HL-60/S4 treated with phorbol 12-myristate 13-acetate at 8.2 ng/mL for 4 days and 3 days (cell line): ENCODE results near the gene SLC35C1.
"Not testable (repeated sequence)": the region's sequence is repeated elsewhere in the genome, so short reads cannot be mapped to it uniquely, and the experiment has no call there.

Experiments
- in situ Hi-C: fragments of 300-500 bp; cut with MboI; formaldehyde crosslinking; loops from 2 replicates; pipeline ENCODE4 v1.15.0; 2022; ENCODE audit warnings: low sequenced_read_pairs

Gene SLC35C1

DNA sequence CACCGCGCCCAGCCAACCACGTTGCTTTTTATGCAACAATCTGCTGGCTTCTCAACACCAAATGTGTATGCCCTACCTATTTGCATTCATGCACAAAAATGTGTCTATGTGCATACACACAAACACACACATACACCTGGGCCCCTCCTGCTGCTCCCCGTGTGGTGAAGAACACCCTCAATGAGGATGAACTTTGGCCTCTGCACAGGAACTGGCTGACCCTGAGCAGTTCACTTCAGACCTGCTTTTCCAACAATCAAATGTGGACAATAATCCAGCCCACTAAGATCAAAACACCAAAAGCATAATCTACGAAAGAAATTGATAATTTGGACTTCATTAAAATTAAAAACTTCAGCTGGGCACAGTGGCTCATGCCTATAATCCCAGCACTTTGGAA is 25.3 kb upstream of the SLC35C1 start:
- in situ Hi-C loops = loop anchor here (10.0 kb wide), 1 partner anchor 405 kb away; no protein-coding TSS in a partner anchor

DNA sequence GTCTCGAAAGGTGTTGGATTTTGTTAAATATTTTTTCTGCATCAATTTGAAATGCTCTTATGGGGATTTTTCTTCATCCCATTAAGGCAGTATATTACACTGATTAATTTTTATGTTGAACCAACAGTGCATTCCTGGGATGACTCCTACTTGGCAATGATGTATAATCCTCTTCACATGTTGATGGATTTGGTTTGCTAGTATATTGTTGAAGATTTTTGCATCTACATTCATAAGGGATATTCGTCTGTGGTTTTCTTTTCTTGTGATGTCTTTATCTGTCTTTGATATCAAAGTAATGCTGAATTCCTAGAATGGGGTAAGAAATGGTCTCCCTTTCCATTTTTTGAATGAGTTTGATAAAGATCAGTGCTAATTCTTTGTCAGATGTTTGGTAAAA is 18.7 kb upstream of the SLC35C1 start:
- in situ Hi-C loops = no loop called here

DNA sequence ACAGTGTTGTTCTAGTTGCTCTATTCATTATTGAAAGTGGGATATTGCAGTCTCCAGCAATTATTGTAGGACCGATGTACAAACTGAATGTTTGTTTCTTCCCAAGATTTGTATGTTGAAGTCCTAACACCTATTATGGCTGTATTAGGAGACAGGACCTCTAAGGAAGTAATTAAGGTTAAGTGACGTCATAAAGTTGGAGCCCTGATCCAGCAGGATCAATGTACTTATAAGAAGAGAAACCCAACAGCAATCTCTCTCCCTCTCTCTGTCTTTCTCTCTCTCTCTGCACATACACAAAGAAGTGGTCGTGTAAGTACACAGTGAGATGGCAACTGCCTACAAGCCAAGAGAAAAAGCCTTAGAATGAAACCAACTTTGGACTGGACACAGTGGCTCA is 16.1 kb upstream of the SLC35C1 start:
- in situ Hi-C loops = no loop called here

GRCh38 chr11:45791524-45791923 is 13.4 kb upstream of the SLC35C1 start:
- in situ Hi-C loops = no loop called here

- in situ Hi-C loops = no loop called here
These were observed 10.8 kb upstream of the SLC35C1 start for GRCh38 chr11:45794169-45794568.

DNA sequence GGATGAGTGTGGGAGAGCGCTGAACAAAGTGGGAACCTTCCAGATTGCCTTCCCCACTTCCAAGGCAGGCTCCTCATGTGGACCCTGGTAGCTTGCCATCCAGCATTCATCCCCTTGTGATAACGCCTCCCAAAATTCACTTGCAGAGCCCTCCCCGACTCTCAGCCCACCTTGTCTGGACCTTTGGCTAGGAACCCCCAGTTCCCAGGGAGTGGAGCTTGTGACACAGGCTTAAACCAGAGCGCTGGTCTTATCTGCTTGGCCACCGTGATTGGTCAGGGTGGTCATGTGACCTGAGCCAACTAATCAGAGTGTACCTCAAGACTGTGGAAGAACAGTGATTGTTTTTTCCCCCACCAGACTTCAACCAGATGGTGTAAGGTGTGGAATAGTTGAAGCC is 9.6 kb upstream of the SLC35C1 start:
- in situ Hi-C loops = no loop called here

GRCh38 chr11:45796461-45796861 is 8.5 kb upstream of the SLC35C1 start:
- in situ Hi-C loops = no loop called here

DNA sequence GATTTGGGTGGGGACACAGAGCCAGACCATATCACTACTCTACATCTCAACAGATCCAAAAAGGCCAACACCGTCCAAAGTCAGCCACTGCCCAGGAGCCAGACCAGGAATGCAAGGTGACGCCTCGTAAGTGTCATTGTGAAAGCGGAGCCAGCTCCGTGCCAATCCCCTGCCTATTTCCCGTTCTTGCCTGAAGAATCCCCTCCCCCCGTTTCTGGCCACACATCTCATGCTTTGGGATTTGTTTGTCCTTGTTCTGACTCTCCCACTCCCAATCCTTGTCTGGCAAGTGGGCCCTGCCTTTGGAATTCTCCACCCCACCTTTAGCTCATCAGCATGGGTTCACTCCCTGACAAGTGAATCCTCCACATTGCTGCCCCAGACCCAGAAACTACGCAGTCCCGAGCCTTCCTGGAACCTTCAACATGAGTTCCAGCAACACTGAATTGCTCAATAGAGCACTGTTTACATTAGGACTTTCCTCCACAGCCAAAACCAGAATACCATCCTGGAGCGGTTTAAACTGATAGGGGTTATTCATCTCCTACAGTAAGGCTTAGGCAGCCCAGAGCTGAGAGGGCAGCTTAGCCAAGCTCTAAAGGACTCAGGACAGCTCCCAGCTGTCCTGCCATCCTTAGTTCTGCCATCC is 6.0 kb upstream of the SLC35C1 start:
- in situ Hi-C loops = no loop called here

DNA sequence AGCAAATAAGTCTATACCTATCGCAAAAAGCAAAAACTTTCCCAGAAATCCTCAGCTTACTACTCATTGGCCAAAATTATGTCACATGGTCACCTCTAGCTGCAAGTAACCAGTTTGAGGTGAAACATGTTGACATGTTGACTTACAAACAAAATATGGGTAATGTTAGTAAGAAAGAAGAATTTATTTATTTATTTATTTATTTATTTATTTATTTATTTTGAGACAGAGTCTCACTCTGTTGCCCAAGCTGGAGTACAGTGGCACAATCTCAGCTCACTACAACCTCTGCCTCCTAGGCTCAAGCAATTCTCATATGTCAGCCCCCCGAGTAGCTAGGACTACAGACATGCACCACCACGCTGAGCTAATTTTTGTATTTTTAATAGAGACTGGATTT is 5.4 kb upstream of the SLC35C1 start:
- in situ Hi-C loops = no loop called here

DNA sequence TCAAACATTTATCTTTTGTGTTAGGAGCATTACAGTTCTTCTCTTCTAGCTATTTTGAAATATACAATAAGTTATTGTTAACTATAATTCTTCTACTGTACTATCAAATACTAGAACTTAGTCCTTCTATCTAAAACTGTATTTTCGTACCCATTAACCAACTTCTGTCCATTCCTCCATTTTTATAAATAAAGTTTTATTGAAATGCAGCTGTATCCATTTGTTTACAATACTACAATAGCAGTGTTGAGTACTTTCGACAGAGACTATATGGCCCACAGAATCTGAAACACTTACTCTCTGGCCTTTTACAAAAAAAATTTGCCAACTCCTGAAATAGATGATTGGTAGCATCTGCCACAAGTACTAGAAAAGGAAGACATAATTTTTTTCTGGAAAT is 4.7 kb upstream of the SLC35C1 start:
- in situ Hi-C loops = no loop called here

DNA sequence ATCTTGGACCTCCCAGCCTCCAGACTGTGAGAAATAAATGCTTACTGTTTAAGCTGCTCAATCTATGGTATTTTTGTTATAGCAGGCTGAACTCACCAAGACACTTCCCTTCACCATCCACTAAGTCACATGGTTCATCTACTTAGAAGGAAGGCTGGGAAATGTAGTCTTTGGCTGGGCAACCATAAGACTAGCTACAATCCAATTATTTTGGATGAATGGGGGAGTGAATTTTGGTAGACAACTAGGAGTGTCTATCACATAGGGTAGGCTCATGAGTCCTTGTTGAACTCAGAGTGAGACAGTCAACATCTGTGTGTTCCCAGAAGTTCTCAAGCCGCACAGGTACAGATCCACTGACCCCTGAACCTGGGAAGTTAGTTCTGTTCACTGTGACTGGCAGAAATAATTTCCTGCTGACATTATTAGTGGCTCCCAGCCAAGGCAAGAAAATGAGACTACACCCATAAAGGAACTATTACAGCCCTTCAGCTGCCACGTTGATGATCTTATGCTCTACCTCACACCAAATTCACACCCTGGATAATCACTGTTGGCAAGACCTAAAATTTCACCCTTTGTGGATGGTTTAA is 3.1 kb upstream of the SLC35C1 start:
- in situ Hi-C loops = no loop called here

GRCh38 chr11:45802531-45803317 is 2.2 kb upstream of the SLC35C1 start:
- in situ Hi-C loops = no loop called here

- in situ Hi-C loops = no loop called here
These were observed 783 bp upstream of the SLC35C1 start for GRCh38 chr11:45803971-45804760.

GRCh38 chr11:45805305-45806071 is 539 bp downstream of the SLC35C1 start:
- in situ Hi-C loops = no loop called here

DNA sequence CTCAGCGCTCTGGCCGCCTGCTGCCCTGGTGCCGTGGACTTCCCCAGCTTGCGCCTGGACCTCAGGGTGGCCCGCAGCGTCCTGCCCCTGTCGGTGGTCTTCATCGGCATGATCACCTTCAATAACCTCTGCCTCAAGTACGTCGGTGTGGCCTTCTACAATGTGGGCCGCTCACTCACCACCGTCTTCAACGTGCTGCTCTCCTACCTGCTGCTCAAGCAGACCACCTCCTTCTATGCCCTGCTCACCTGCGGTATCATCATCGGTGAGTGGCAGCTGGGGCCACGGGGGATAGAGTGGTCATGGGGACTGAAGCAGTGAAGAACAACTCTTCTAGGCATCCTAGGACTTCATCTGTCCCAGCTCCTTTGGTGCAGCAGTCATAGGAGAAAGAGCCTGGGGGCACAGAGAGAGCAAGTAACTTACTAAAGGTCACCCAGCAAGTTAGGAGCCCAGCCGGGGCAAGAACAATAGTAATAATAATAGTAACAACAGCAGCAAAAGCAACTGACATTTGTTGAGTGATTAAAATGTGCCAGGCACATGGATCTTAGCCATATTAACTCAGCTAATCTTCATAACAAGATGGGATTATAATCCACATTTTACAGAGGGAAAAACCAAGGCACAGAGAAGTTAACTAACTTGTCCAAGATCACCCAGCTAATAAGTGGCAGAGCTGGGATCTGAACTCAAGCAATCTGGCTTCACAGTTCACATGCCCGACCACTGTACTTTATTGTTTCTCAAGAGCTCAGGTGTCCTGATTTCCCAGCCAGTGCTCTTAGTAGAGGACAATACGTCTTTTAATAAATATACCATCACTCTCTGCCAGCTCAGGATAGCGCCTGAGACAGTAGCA is 1.4 kb downstream of the SLC35C1 start:
- in situ Hi-C loops = no loop called here

GRCh38 chr11:45806937-45807791 is 2.2 kb downstream of the SLC35C1 start:
- in situ Hi-C loops = no loop called here

DNA sequence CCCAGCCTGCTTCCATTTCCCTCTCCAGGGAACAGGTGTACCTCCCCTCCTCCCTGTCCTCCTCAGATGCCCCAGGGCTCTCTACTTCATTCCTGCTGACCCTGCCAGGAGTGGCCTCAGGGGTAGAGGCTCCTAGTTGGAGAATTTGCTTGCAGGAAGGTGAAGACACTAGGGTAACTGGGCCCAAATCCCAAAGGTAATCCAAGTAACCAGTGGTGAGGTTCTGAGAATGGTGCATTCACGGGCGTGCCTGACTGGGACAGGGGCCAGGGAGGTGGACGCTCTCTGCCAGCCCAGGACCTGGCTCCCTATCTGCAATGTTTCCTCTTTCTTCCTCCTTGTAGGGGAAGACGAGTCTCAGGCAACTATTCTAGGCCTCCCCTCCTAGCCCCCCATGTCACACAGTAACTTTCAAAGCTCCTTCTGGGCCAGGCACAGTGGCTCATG is 2.9 kb downstream of the SLC35C1 start:
- in situ Hi-C loops = no loop called here

- in situ Hi-C loops = not testable (repeated sequence)
These were observed 3.5 kb downstream of the SLC35C1 start for GRCh38 chr11:45808427-45808826.
